Thyroid gland (tissue), 4 donors: ENCODE results near the gene APRT.

ENCODE experiments used
- POLR2A ChIP-seq, 2 donors: fragments of 450-650 bp; IDR thresholded peaks; one replicate each; pipeline ENCODE4 v1.6.1; 2017; ENCODE audit warnings: antibody characterized with exemption in 2 of 2, mild to moderate bottlenecking in 2 of 2, moderate library complexity in 1 of 2
- TF ChIP-seq, protein P1 (sequence below), 6 experiments: fragments of 200-600 bp in 3 of 6; fragments of 450-650 bp in 3 of 6; sonication (generic) in 3 of 6; IDR thresholded peaks; one replicate each; pipeline ENCODE4 v1.5.1; 2016 to 2019; ENCODE audit warnings: antibody characterized with exemption in 6 of 6, mild to moderate bottlenecking in 2 of 6, inconsistent platforms in 1 of 6, moderate library complexity in 1 of 6

- TF ChIP-seq, protein P1, sequence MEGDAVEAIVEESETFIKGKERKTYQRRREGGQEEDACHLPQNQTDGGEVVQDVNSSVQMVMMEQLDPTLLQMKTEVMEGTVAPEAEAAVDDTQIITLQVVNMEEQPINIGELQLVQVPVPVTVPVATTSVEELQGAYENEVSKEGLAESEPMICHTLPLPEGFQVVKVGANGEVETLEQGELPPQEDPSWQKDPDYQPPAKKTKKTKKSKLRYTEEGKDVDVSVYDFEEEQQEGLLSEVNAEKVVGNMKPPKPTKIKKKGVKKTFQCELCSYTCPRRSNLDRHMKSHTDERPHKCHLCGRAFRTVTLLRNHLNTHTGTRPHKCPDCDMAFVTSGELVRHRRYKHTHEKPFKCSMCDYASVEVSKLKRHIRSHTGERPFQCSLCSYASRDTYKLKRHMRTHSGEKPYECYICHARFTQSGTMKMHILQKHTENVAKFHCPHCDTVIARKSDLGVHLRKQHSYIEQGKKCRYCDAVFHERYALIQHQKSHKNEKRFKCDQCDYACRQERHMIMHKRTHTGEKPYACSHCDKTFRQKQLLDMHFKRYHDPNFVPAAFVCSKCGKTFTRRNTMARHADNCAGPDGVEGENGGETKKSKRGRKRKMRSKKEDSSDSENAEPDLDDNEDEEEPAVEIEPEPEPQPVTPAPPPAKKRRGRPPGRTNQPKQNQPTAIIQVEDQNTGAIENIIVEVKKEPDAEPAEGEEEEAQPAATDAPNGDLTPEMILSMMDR (IDR thresholded peaks at IDR 0.05), result no peak
- no peak for TF ChIP-seq POLR2A (IDR thresholded peaks at IDR 0.05)
Observed at GRCh38 chr16:88774544-88775393, 37.0 kb downstream of the APRT start.
